Adrenal gland (tissue), 12 donors: ENCODE measurements around the gene ORAI3. TPM values are rescaled to one million over a fixed set of nuclear protein-coding genes. Genes with fewer than 3 reads are reported as not detected.
A peak's percentile ranks its signal among the peaks of the same experiment; 100 is the strongest.

Source experiments
- DNase-seq, 7 donors: peaks; one replicate each; pipeline ENCODE4 v3.0.0-alpha.2; 2019 to 2020
- H3K27ac ChIP-seq, 5 donors: fragments of 200-600 bp; sonication (generic) in 4 of 5; 1 replicate in 3 of 5; 2 replicates in 2 of 5; pipeline versions ENCODE4 v1.5.1 to v1.8.0; 2016 to 2020; ENCODE audit warnings: mild to moderate bottlenecking in 1 of 5
- H3K27me3 ChIP-seq: fragments of 200-600 bp; 2 replicates; pipeline ENCODE4 v1.8.0; 2021
- H3K36me3 ChIP-seq, 2 donors: fragments of 200-600 bp; replicated peaks in 1 of 2; 1 replicate in 1 of 2; 2 replicates in 1 of 2; pipeline versions ENCODE4 v1.5.1 to v1.8.0; 2018 to 2022
- H3K4me1 ChIP-seq, 2 donors: fragments of 200-600 bp; replicated peaks in 1 of 2; 1 replicate in 1 of 2; 2 replicates in 1 of 2; pipeline versions ENCODE4 v1.5.1 to v1.8.0; 2018 to 2021
- H3K4me3 ChIP-seq, 4 donors: fragments of 200-600 bp; sonication (generic) in 3 of 4; one replicate each; pipeline ENCODE4 v1.5.1; 2016 to 2018
- H3K9me3 ChIP-seq, 3 donors: fragments of 200-600 bp; sonication (generic) in 1 of 3; replicated peaks in 1 of 3; 1 replicate in 2 of 3; 2 replicates in 1 of 3; pipeline versions ENCODE4 v1.5.1 to v1.8.0; 2016 to 2021
- CTCF ChIP-seq, 6 experiments: fragments of 450-650 bp in 4 of 6; fragments of 200-600 bp in 2 of 6; sonication (generic) in 1 of 6; IDR thresholded peaks; 1 replicate in 5 of 6; 2 replicates in 1 of 6; pipeline versions ENCODE4 v1.5.1 to v1.8.0; 2016 to 2021; ENCODE audit warnings: antibody characterized with exemption in 6 of 6, mild to moderate bottlenecking in 2 of 6, moderate library complexity in 1 of 6
- POLR2A ChIP-seq, 2 donors: fragments of 450-650 bp; IDR thresholded peaks; one replicate each; pipeline ENCODE4 v1.6.1; 2017; ENCODE audit warnings: antibody characterized with exemption in 2 of 2, mild to moderate bottlenecking in 2 of 2, moderate library complexity in 1 of 2
- WGBS, 4 donors: extraction: QIAGEN DNeasy Blood & Tissue Kit in 2 of 4; methylation state at CpG; one replicate each; pipeline versions ENCODE4 v1.1.5 to v1.1.7; 2013 to 2017; 5-methylcytosine and 5-hydroxymethylcytosine counted together
- intact Hi-C, 2 donors: fragments of 100-400 bp; cut with DNase I; formaldehyde crosslinking; loops; one replicate each; pipeline versions ENCODE4 v1.14.1 to v1.15.0; 2022 to 2023
- polyA plus RNA-seq, 3 donors: library from polyadenylated mRNA; stranded (reverse); fragments of 200-250 nt in 2 of 3; fragments of 350-450 nt in 1 of 3; fragmentation: Illumina TruSeq in 1 of 3; extraction: RNeasy Lipid Tissue Mini Kit (QIAGEN cat#74804) in 1 of 3; gene quantifications; one replicate each; pipeline ENCODE4 v1.2.3, GENCODE V29; 2013 to 2014
- total RNA-seq, 9 donors: library from RNA; depleted of rRNA in 4 of 9; stranded (reverse); fragments of >200 nt in 4 of 9; fragments of 120-200 nt in 1 of 9; fragmentation: NEBNext Ultra II Directional in 1 of 9; extraction: Animal tissue kit (Norgen Biotek cat#: 25700) in 1 of 9; gene quantifications; one replicate each; pipeline versions ENCODE4 v1.1.0 to v1.2.4, GENCODE V29; 2013 to 2023
- donor health status: healthy with polysubstance abuse.
- donor health status: Bipolar disorder and iron deficiency.
- donor health status: DM: yes; HTN: yes; CAD: no.
- donor health status: DM: no; HTN: no; CAD: no.
- donor health status: DM: no; HTN: no; CAD: no.
- donor health status: DM: yes; HTN: yes; CAD: no.

Gene ORAI3
- total and polyA plus RNA-seq, 12 donors, result 19.5 to 101 (median 57.0) TPM

GRCh38 chr16:30951750-30952149, 2.9 kb downstream of the ORAI3 start:
- Histone ChIP-seq H3K27me3 (no peaks in the 10 kb centered on the region), H3K36me3 (no peaks in the 10 kb centered on the region), H3K27ac (peak overlapping the region in 2 of 5 donors; percentile 86 to 87), H3K4me1 (peaks cover 27 to 35% of the 10 kb centered on the region in 2 donors), H3K9me3 (no peaks in the 10 kb centered on the region), H3K4me3 (no peak overlapping the region)
- intact Hi-C loops, result no loop called here
- TF ChIP-seq POLR2A (IDR thresholded peaks at IDR 0.05) (no peak), CTCF (IDR thresholded peaks at IDR 0.05) (no peak)
- 23 to 33% (median 24%) methylated on average over 3 of the region's 3 CpGs for WGBS, 4 donors
- peak in 5 of 7 donors; percentile 40 to 86 (median 63) for DNase-seq

GRCh38 chr16:30953111-30953510, 4.2 kb downstream of the ORAI3 start:
- Histone ChIP-seq H3K27me3 (no peaks in the 10 kb centered on the region), H3K27ac (peak overlapping the region in 3 of 5 donors; percentile 21 to 45 (median 30)), H3K9me3 (no peaks in the 10 kb centered on the region), H3K4me3 (no peak overlapping the region), H3K4me1 (peaks cover 27 to 38% of the 10 kb centered on the region in 2 donors), H3K36me3 (no peaks in the 10 kb centered on the region)
- intact Hi-C loops, result no loop called here
- TF ChIP-seq POLR2A (IDR thresholded peaks at IDR 0.05) (no peak), CTCF (IDR thresholded peaks at IDR 0.05) (no peak)
- DNase-seq, result no peak
- WGBS, 4 donors, result 79 to 89% (median 83%) methylated on average over 8 to 9 of the region's 9 CpGs

- Histone ChIP-seq H3K36me3 (no peaks in the 10 kb centered on the region), H3K9me3 (no peaks in the 10 kb centered on the region), H3K27me3 (no peaks in the 10 kb centered on the region), H3K4me1 (peaks cover 30 to 41% of the 10 kb centered on the region in 2 donors), H3K4me3 (no peak overlapping the region), H3K27ac (peak overlapping the region in 3 of 5 donors; percentile 21 to 45 (median 30))
- WGBS, 4 donors, result 29 to 61% (median 38%) methylated on average over 5 to 15 of the region's 15 CpGs
- peak; percentile 58 to 84 (median 74) for DNase-seq
- TF ChIP-seq POLR2A (IDR thresholded peaks at IDR 0.05) (no peak), CTCF (IDR thresholded peaks at IDR 0.05) (peak; percentile 32 to 65 (median 58))
- intact Hi-C loops, result no loop called here
Observed at GRCh38 chr16:30953511-30954124, 4.8 kb downstream of the ORAI3 start.

GRCh38 chr16:30954993-30955392, 6.1 kb downstream of the ORAI3 start:
- Histone ChIP-seq H3K4me1 (peaks cover 32 to 48% of the 10 kb centered on the region in 2 donors), H3K4me3 (no peak overlapping the region), H3K27me3 (no peaks in the 10 kb centered on the region), H3K27ac (no peak overlapping the region), H3K9me3 (no peaks in the 10 kb centered on the region), H3K36me3 (peaks cover 0 to 13% of the 10 kb centered on the region in 2 donors)
- intact Hi-C loops, result no loop called here
- DNase-seq, result no peak
- 69 to 76% (median 69%) methylated on average over 8 of the region's 8 CpGs for WGBS, 4 donors
- TF ChIP-seq CTCF (IDR thresholded peaks at IDR 0.05) (no peak), POLR2A (IDR thresholded peaks at IDR 0.05) (no peak)
